SK-N-SH treated with all-trans-retinoic acid at 6 μM for 48 hours (cell line): Measurements from ENCODE around the gene ATG2B.

ENCODE experiments used
- ARNTL ChIP-seq: fragments of 450-650 bp; formaldehyde crosslinking; IDR thresholded peaks from 2 replicates; pipeline ENCODE4 v1.5.0; 2020; ENCODE audit warnings: low read depth, mild to moderate bottlenecking, moderate library complexity, borderline replicate concordance
- ISL1 ChIP-seq: fragments of 250-450 bp; sonication (Bioruptor Pico); IDR thresholded peaks from 2 replicates; pipeline ENCODE4 v2.1.2; 2022; ENCODE audit warnings: mild to moderate bottlenecking, moderate library complexity
- RARB ChIP-seq: fragments of 250-450 bp; sonication (Bioruptor Pico); IDR thresholded peaks from 2 replicates; pipeline ENCODE4 v1.8.0; 2021; ENCODE audit warnings: mild to moderate bottlenecking, moderate library complexity
- ZC3H10 ChIP-seq: fragments of 250-450 bp; sonication (Bioruptor Pico); IDR thresholded peaks from 2 replicates; pipeline ENCODE4 v1.5.1; 2021; ENCODE audit warnings: mild to moderate bottlenecking, moderate library complexity
- ZFP3 ChIP-seq: fragments of 250-450 bp; sonication (Bioruptor Pico); IDR thresholded peaks from 2 replicates; pipeline ENCODE4 v1.5.0; 2020; ENCODE audit warnings: mild to moderate bottlenecking, moderate library complexity
- ZFP30 ChIP-seq: fragments of 450-650 bp; formaldehyde crosslinking; IDR thresholded peaks from 2 replicates; pipeline ENCODE4 v1.5.0; 2022; ENCODE audit warnings: mild to moderate bottlenecking, moderate library complexity
- TF ChIP-seq, protein P1 (sequence below): fragments of 250-450 bp; sonication (Bioruptor Pico); IDR thresholded peaks from 2 replicates; pipeline ENCODE4 v1.8.0; 2020; ENCODE audit warnings: mild to moderate bottlenecking, moderate library complexity, borderline replicate concordance
- TF ChIP-seq, protein P2 (sequence below): fragments of 250-450 bp; sonication (Bioruptor Pico); IDR thresholded peaks from 2 replicates; pipeline ENCODE4 v1.5.1; 2020; ENCODE audit warnings: low read depth, mild to moderate bottlenecking, moderate library complexity
- TF ChIP-seq, protein P3 (sequence below): fragments of 250-450 bp; sonication (Bioruptor Pico); IDR thresholded peaks from 2 replicates; pipeline ENCODE4 v1.5.0; 2020; ENCODE audit warnings: mild to moderate bottlenecking, moderate library complexity

DNA sequence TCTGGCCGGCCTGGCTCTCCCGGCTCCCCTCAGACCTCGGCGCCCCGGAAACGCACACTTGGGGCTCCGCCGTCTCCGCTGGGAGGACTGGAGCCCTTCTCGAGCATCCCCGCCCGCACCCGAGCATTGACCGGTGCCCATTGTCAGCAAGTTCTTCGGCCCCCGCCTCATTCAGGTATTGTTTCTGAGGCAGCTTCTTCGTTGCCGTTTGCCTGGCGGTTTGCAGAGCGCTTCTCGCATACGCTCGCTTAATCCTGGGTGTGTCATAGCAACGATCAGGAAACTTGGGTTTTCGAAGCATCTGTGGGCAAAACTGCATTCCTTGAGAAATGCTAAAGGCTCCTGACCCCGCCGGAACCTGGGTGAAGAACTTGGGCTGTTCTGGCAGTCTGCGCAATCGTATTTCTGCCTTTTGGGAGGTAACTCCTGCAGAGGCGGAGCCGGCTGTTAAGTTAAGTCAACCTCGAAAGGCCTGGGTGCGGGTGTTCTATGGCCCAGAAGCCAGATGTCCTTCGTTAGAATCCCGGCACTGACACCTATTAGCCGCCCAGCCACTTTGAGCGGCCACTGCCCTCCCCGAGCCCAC lies 703 bp upstream of the ATG2B start:
- TF ChIP-seq ZFP3 (CRISPR knock-in tag) = no peak
- no peak for TF ChIP-seq RARB (CRISPR knock-in tag)
- TF ChIP-seq, protein P1, sequence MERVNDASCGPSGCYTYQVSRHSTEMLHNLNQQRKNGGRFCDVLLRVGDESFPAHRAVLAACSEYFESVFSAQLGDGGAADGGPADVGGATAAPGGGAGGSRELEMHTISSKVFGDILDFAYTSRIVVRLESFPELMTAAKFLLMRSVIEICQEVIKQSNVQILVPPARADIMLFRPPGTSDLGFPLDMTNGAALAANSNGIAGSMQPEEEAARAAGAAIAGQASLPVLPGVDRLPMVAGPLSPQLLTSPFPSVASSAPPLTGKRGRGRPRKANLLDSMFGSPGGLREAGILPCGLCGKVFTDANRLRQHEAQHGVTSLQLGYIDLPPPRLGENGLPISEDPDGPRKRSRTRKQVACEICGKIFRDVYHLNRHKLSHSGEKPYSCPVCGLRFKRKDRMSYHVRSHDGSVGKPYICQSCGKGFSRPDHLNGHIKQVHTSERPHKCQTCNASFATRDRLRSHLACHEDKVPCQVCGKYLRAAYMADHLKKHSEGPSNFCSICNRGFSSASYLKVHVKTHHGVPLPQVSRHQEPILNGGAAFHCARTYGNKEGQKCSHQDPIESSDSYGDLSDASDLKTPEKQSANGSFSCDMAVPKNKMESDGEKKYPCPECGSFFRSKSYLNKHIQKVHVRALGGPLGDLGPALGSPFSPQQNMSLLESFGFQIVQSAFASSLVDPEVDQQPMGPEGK (CRISPR knock-in tag) = no peak
- no peak for TF ChIP-seq ZC3H10
- no peak for TF ChIP-seq ARNTL (CRISPR knock-in tag)
- TF ChIP-seq, protein P2, sequence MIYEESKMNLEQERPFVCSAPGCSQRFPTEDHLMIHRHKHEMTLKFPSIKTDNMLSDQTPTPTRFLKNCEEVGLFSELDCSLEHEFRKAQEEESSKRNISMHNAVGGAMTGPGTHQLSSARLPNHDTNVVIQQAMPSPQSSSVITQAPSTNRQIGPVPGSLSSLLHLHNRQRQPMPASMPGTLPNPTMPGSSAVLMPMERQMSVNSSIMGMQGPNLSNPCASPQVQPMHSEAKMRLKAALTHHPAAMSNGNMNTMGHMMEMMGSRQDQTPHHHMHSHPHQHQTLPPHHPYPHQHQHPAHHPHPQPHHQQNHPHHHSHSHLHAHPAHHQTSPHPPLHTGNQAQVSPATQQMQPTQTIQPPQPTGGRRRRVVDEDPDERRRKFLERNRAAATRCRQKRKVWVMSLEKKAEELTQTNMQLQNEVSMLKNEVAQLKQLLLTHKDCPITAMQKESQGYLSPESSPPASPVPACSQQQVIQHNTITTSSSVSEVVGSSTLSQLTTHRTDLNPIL = no peak
- TF ChIP-seq, protein P3, sequence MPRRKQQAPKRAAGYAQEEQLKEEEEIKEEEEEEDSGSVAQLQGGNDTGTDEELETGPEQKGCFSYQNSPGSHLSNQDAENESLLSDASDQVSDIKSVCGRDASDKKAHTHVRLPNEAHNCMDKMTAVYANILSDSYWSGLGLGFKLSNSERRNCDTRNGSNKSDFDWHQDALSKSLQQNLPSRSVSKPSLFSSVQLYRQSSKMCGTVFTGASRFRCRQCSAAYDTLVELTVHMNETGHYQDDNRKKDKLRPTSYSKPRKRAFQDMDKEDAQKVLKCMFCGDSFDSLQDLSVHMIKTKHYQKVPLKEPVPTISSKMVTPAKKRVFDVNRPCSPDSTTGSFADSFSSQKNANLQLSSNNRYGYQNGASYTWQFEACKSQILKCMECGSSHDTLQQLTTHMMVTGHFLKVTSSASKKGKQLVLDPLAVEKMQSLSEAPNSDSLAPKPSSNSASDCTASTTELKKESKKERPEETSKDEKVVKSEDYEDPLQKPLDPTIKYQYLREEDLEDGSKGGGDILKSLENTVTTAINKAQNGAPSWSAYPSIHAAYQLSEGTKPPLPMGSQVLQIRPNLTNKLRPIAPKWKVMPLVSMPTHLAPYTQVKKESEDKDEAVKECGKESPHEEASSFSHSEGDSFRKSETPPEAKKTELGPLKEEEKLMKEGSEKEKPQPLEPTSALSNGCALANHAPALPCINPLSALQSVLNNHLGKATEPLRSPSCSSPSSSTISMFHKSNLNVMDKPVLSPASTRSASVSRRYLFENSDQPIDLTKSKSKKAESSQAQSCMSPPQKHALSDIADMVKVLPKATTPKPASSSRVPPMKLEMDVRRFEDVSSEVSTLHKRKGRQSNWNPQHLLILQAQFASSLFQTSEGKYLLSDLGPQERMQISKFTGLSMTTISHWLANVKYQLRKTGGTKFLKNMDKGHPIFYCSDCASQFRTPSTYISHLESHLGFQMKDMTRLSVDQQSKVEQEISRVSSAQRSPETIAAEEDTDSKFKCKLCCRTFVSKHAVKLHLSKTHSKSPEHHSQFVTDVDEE (CRISPR knock-in tag) = no peak
- TF ChIP-seq ZFP30 = no peak
- no peak for TF ChIP-seq ISL1 (CRISPR knock-in tag)
